Breast epithelium (tissue), 4 donors: ENCODE measurements around the gene GNAQ. TPM values are rescaled to one million over a fixed set of nuclear protein-coding genes. Genes with fewer than 3 reads are reported as not detected.
"Not testable (repeated sequence)": the region's sequence is repeated elsewhere in the genome, so short reads cannot be mapped to it uniquely, and the experiment has no call there.

Source experiments
- DNase-seq, 2 donors: peaks; one replicate each; pipeline ENCODE4 v3.0.0-alpha.2; 2019; ENCODE audit warnings: low spot score in 2 of 2
- H3K27ac ChIP-seq, 2 donors: fragments of 200-600 bp; sonication (generic) in 1 of 2; one replicate each; pipeline ENCODE4 v1.5.1; 2016 to 2019; ENCODE audit warnings: mild to moderate bottlenecking in 1 of 2
- H3K27me3 ChIP-seq, 2 donors: fragments of 200-600 bp; sonication (generic) in 1 of 2; one replicate each; pipeline versions ENCODE4 v1.5.1 to v1.6.0; 2017 to 2019; ENCODE audit warnings: control low read depth in 1 of 2, mild to moderate bottlenecking in 1 of 2
- H3K36me3 ChIP-seq: fragments of 200-600 bp; one replicate; pipeline ENCODE4 v1.5.1; 2019
- H3K4me1 ChIP-seq, 2 donors: fragments of 200-600 bp; sonication (generic); one replicate each; pipeline ENCODE4 v1.5.1; 2016 to 2019; ENCODE audit warnings: control low read depth in 1 of 2
- H3K4me3 ChIP-seq, 3 donors: fragments of 200-600 bp; sonication (generic); 1 replicate in 2 of 3; 2 replicates in 1 of 3; pipeline ENCODE4 v1.5.1; 2016 to 2019; ENCODE audit warnings: mild to moderate bottlenecking in 3 of 3, moderate library complexity in 2 of 3
- H3K9me3 ChIP-seq, 2 donors: fragments of 200-600 bp; sonication (generic) in 1 of 2; one replicate each; pipeline ENCODE4 v1.5.1; 2016 to 2019; ENCODE audit warnings: control low read depth in 1 of 2
- POLR2A ChIP-seq: fragments of 450-650 bp; IDR thresholded peaks from one replicate; pipeline ENCODE4 v1.6.1; 2016; ENCODE audit warnings: antibody characterized with exemption, mild to moderate bottlenecking, moderate library complexity
- POLR2AphosphoS5 ChIP-seq, 3 donors: sonication (generic); formaldehyde crosslinking; IDR thresholded peaks; one replicate each; pipeline ENCODE4 v1.6.1; 2017; ENCODE audit warnings: antibody characterized with exemption in 3 of 3
- intact Hi-C: fragments of 100-400 bp; cut with DNase I; formaldehyde crosslinking; loops from one replicate; pipeline ENCODE4 v1.15.1; 2023; ENCODE audit warnings: low total_unique reads
- total RNA-seq, 3 donors: library from RNA; depleted of rRNA; stranded (reverse); fragments of >200 nt; gene quantifications; one replicate each; pipeline ENCODE4 v1.1.0, GENCODE V29; 2016
- TF ChIP-seq, protein P1 (sequence below), 3 donors: fragments of 450-650 bp; IDR thresholded peaks; one replicate each; pipeline ENCODE4 v1.5.1; 2016 to 2017; ENCODE audit warnings: antibody characterized with exemption in 3 of 3, mild to moderate bottlenecking in 3 of 3, moderate library complexity in 3 of 3

Gene GNAQ
- total RNA-seq, 3 donors from 2014 or later, result 39.0 to 49.3 (median 47.2) TPM

- Histone ChIP-seq H3K4me3 (no peak overlapping the region), H3K36me3 (no peaks in the 10 kb centered on the region), H3K27ac (peak overlapping the region in 1 of 2 donors; percentile 34), H3K9me3 (no peaks in the 10 kb centered on the region), H3K27me3 (no peaks in the 10 kb centered on the region), H3K4me1 (no peaks in the 10 kb centered on the region)
- TF ChIP-seq, protein P1, sequence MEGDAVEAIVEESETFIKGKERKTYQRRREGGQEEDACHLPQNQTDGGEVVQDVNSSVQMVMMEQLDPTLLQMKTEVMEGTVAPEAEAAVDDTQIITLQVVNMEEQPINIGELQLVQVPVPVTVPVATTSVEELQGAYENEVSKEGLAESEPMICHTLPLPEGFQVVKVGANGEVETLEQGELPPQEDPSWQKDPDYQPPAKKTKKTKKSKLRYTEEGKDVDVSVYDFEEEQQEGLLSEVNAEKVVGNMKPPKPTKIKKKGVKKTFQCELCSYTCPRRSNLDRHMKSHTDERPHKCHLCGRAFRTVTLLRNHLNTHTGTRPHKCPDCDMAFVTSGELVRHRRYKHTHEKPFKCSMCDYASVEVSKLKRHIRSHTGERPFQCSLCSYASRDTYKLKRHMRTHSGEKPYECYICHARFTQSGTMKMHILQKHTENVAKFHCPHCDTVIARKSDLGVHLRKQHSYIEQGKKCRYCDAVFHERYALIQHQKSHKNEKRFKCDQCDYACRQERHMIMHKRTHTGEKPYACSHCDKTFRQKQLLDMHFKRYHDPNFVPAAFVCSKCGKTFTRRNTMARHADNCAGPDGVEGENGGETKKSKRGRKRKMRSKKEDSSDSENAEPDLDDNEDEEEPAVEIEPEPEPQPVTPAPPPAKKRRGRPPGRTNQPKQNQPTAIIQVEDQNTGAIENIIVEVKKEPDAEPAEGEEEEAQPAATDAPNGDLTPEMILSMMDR (IDR thresholded peaks at IDR 0.05), result no peak
- TF ChIP-seq POLR2AphosphoS5 (IDR thresholded peaks at IDR 0.05) (no peak), POLR2A (no peak)
- no peak for DNase-seq
- intact Hi-C loops, result no loop called here
Observed at GRCh38 chr9:78064075-78064474, 32.5 kb upstream of the GNAQ start.

DNA sequence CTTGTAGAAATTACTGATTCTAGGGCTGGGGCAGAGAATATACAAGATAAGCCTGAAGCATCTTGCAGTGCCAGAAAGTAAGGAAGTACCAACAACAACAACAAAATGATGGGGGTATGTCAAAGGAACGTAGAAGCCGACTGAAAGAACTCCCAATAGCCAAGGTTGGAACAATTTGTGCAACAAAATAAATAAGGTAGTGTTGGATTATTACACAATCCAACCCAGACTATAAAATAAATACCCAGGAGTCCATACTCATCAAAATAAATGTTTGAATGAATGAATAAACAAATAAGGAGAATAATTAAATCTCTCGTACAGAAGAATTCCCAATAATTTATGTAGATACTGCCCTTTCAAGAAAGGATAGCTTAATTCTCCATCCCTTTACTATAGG, 31.1 kb upstream of the GNAQ start:
- TF ChIP-seq, protein P1 (IDR thresholded peaks at IDR 0.05), result no peak
- no peak for TF ChIP-seq POLR2A
- TF ChIP-seq POLR2AphosphoS5 (IDR thresholded peaks at IDR 0.05), result no peak

GRCh38 chr9:78054218-78054617, 22.6 kb upstream of the GNAQ start:
- not testable (repeated sequence) for H3K4me1 ChIP-seq, H3K27ac ChIP-seq, H3K36me3 ChIP-seq, DNase-seq, H3K9me3 ChIP-seq, H3K27me3 ChIP-seq, H3K4me3 ChIP-seq
- intact Hi-C loops, result loop anchor here (10.0 kb wide), 1 partner anchor 1671 kb away; no protein-coding TSS in a partner anchor

More for the DNA sequence above, 31.1 kb upstream of the GNAQ start:
- Histone ChIP-seq H3K9me3 (no peaks in the 10 kb centered on the region), H3K4me3 (no peak overlapping the region), H3K27me3 (no peaks in the 10 kb centered on the region), H3K27ac (no peak overlapping the region), H3K4me1 (no peaks in the 10 kb centered on the region), H3K36me3 (no peaks in the 10 kb centered on the region)
- intact Hi-C loops, result no loop called here
- no peak for DNase-seq

- intact Hi-C loops, result loop anchor here (10.0 kb wide), 1 partner anchor 1671 kb away; no protein-coding TSS in a partner anchor
- H3K4me1 ChIP-seq, result no peaks in the 10 kb centered on the region
- no peaks in the 10 kb centered on the region for H3K9me3 ChIP-seq
- no peak overlapping the region for H3K27ac ChIP-seq
- no peak for DNase-seq
- H3K27me3 ChIP-seq, result no peaks in the 10 kb centered on the region
- H3K4me3 ChIP-seq, result no peak overlapping the region
- H3K36me3 ChIP-seq, result no peaks in the 10 kb centered on the region
- TF ChIP-seq POLR2AphosphoS5 (IDR thresholded peaks at IDR 0.05) (no peak), POLR2A (no peak)
- TF ChIP-seq, protein P1 (IDR thresholded peaks at IDR 0.05), result no peak
Observed at GRCh38 chr9:78053627-78054026, 22.0 kb upstream of the GNAQ start.

- no peaks in the 10 kb centered on the region for H3K4me1 ChIP-seq
- intact Hi-C loops, result loop anchor here (10.0 kb wide), 1 partner anchor 1674 kb away; no protein-coding TSS in a partner anchor
- no peaks in the 10 kb centered on the region for H3K36me3 ChIP-seq
- no peaks in the 10 kb centered on the region for H3K27me3 ChIP-seq
- TF ChIP-seq POLR2AphosphoS5 (IDR thresholded peaks at IDR 0.05) (no peak), POLR2A (no peak)
- TF ChIP-seq, protein P1 (IDR thresholded peaks at IDR 0.05), result no peak
- DNase-seq, result no peak
- H3K9me3 ChIP-seq, result no peaks in the 10 kb centered on the region
- no peak overlapping the region for H3K4me3 ChIP-seq
- H3K27ac ChIP-seq, result no peak overlapping the region
Observed at GRCh38 chr9:78050421-78050820, 18.8 kb upstream of the GNAQ start.

- no peak for DNase-seq
- intact Hi-C loops, result no loop called here
- Histone ChIP-seq H3K36me3 (no peaks in the 10 kb centered on the region), H3K9me3 (no peaks in the 10 kb centered on the region), H3K27me3 (no peaks in the 10 kb centered on the region), H3K4me3 (no peak overlapping the region), H3K27ac (no peak overlapping the region), H3K4me1 (no peaks in the 10 kb centered on the region)
- TF ChIP-seq, protein P1 (IDR thresholded peaks at IDR 0.05), result no peak
- TF ChIP-seq POLR2A (no peak), POLR2AphosphoS5 (IDR thresholded peaks at IDR 0.05) (no peak)
Observed at GRCh38 chr9:78049484-78049883, 17.9 kb upstream of the GNAQ start.
